Measurements from ENCODE around the gene MTERF4. TPM values are rescaled to one million over a fixed set of nuclear protein-coding genes. Genes with fewer than 3 reads are reported as not detected.

The MTERF4 gene
- total and polyA plus RNA-seq, 2 of the 13 experiments (the other 11 are each of a cell fraction or from before 2014, with no cell fraction given), result 50.5 to 59.8 TPM

- BruUV-seq (replicated peaks), result no TSS peak
- in situ Hi-C loops (cut with HindIII; ENCODE audit: extremely low pct_ligation_motif_present, low pct_unique_long_range_greater_than_20kb), result no loop called here
These were observed 49.3 kb downstream of the MTERF4 start for GRCh38 chr2:241052677-241053360.

GRCh38 chr2:241051578-241052487 is 50.3 kb downstream of the MTERF4 start:
- ATAC-seq, result peak; percentile 18
- POLR2A ChIA-PET, result no interaction called here
- H3K9me3 ChIP-seq (ENCODE audit: low read length), result no peaks in the 10 kb centered on the region
- H2AFZ ChIP-seq (ENCODE audit: low read length), result no peak overlapping the region
- H4K20me1 ChIP-seq (ENCODE audit: insufficient read depth, low read length), result no peaks in the 10 kb centered on the region
- no peaks in the 10 kb centered on the region for H3K36me3 ChIP-seq (replicated peaks in 1 of 2; ENCODE audit: control insufficient read depth in 1 of 2, insufficient read depth in 2 of 2, low read length in 2 of 2)
- 61% methylated on average over 32 of the region's 33 CpGs for WGBS (ENCODE audit: low lambda C conversion rate)
- H3K79me2 ChIP-seq (ENCODE audit: insufficient read depth, low read length), result no peaks in the 10 kb centered on the region
- intact Hi-C loops (cut with micrococcal nuclease; ENCODE audit: unreplicated experiment) (no loop called here), in situ Hi-C loops (cut with HindIII; ENCODE audit: extremely low pct_ligation_motif_present, low pct_unique_long_range_greater_than_20kb) (no loop called here)
- no peak overlapping the region for H3K9ac ChIP-seq (ENCODE audit: insufficient read depth, low read depth, low read length)
- no peak overlapping the region for H3K4me3 ChIP-seq (replicated peaks in 1 of 3; ENCODE audit: insufficient read depth in 1 of 3, low read depth in 2 of 3, low read length in 3 of 3)
- no peak overlapping the region for H3K4me2 ChIP-seq (ENCODE audit: low read depth, low read length)
- CTCF ChIA-PET (ENCODE audit: low intra/inter-chr PET ratio, low total read pairs), result no interaction called here
- no peak for FAIRE-seq
- no peaks in the 10 kb centered on the region for H3K4me1 ChIP-seq (ENCODE audit: insufficient read depth, low read length)
- H3K27me3 ChIP-seq (ENCODE audit: control insufficient read depth in 1 of 2, insufficient read depth in 2 of 2, low read length in 2 of 2), result no peaks in the 10 kb centered on the region
- no peak overlapping the region for H3K27ac ChIP-seq (ENCODE audit: extremely low read length, insufficient read depth, low read length)
- no TSS peak for BruUV-seq (replicated peaks)
- DNase-seq (ENCODE audit: low spot score), result no peak
- TF ChIP-seq TOE1 (CRISPR knock-in tag; IDR thresholded peaks at IDR 0.05), result no peak
- no peak for TF ChIP-seq SNAPC2 (CRISPR knock-in tag; IDR thresholded peaks at IDR 0.05)
- no peak for TF ChIP-seq SOX6 (IDR thresholded peaks at IDR 0.05)
- TF ChIP-seq SOX6 (CRISPR knock-in tag; IDR thresholded peaks at IDR 0.05), result no peak
- no peak for TF ChIP-seq SMAD9 (CRISPR knock-in tag; IDR thresholded peaks at IDR 0.05)
- TF ChIP-seq ZNF160 (CRISPR knock-in tag; IDR thresholded peaks at IDR 0.05), result no peak
- TF ChIP-seq RNF219 (CRISPR knock-in tag; IDR thresholded peaks at IDR 0.05), result no peak
- TF ChIP-seq RNF2 (conservative IDR thresholded peaks at IDR 0.05; ENCODE audit: low read depth), result no peak
- no peak for TF ChIP-seq ZNF547 (CRISPR knock-in tag; IDR thresholded peaks at IDR 0.05)
- no peak for TF ChIP-seq YEATS2 (CRISPR knock-in tag; IDR thresholded peaks at IDR 0.05; ENCODE audit: borderline replicate concordance)

More at GRCh38 chr2:241052677-241053360, 49.3 kb downstream of the MTERF4 start:
- intact Hi-C loops (cut with micrococcal nuclease; ENCODE audit: unreplicated experiment), result no loop called here
- Histone ChIP-seq H3K9ac (ENCODE audit: insufficient read depth, low read depth, low read length) (no peak overlapping the region), H3K27ac (ENCODE audit: extremely low read length, insufficient read depth, low read length) (no peak overlapping the region), H3K4me2 (ENCODE audit: low read depth, low read length) (no peak overlapping the region), H4K20me1 (ENCODE audit: insufficient read depth, low read length) (no peaks in the 10 kb centered on the region), H3K36me3 (replicated peaks in 1 of 2; ENCODE audit: control insufficient read depth in 1 of 2, insufficient read depth in 2 of 2, low read length in 2 of 2) (no peaks in the 10 kb centered on the region), H3K27me3 (ENCODE audit: control insufficient read depth in 1 of 2, insufficient read depth in 2 of 2, low read length in 2 of 2) (no peaks in the 10 kb centered on the region), H3K4me1 (ENCODE audit: insufficient read depth, low read length) (no peaks in the 10 kb centered on the region), H3K79me2 (ENCODE audit: insufficient read depth, low read length) (no peaks in the 10 kb centered on the region), H3K4me3 (replicated peaks in 1 of 3; ENCODE audit: insufficient read depth in 1 of 3, low read depth in 2 of 3, low read length in 3 of 3) (no peak overlapping the region), H3K9me3 (ENCODE audit: low read length) (no peaks in the 10 kb centered on the region), H2AFZ (ENCODE audit: low read length) (no peak overlapping the region)
- ChIA-PET CTCF (ENCODE audit: low intra/inter-chr PET ratio, low total read pairs) (no interaction called here), POLR2A (no interaction called here)
- ATAC-seq (no peak; the same call in 2 of the 3 replicates), DNase-seq (ENCODE audit: low spot score) (no peak), FAIRE-seq (no peak)
- 71% methylated on average over 21 of the region's 31 CpGs for WGBS (ENCODE audit: low lambda C conversion rate)
- TF ChIP-seq NFKBIZ (CRISPR knock-in tag; IDR thresholded peaks at IDR 0.05) (no peak), SP2 (CRISPR knock-in tag; IDR thresholded peaks at IDR 0.05) (no peak), ZNF883 (CRISPR knock-in tag; IDR thresholded peaks at IDR 0.05; ENCODE audit: not compliant biosample characterization) (no peak), MIER3 (CRISPR knock-in tag; IDR thresholded peaks at IDR 0.05; ENCODE audit: borderline replicate concordance) (no peak)
